ENCODE data around the gene GLTPD2. TPM values are rescaled to one million over a fixed set of nuclear protein-coding genes. Genes with fewer than 3 reads are reported as not detected.

GLTPD2 gene
- total RNA-seq, 2 donors from 2014 or later = not detected

DNA sequence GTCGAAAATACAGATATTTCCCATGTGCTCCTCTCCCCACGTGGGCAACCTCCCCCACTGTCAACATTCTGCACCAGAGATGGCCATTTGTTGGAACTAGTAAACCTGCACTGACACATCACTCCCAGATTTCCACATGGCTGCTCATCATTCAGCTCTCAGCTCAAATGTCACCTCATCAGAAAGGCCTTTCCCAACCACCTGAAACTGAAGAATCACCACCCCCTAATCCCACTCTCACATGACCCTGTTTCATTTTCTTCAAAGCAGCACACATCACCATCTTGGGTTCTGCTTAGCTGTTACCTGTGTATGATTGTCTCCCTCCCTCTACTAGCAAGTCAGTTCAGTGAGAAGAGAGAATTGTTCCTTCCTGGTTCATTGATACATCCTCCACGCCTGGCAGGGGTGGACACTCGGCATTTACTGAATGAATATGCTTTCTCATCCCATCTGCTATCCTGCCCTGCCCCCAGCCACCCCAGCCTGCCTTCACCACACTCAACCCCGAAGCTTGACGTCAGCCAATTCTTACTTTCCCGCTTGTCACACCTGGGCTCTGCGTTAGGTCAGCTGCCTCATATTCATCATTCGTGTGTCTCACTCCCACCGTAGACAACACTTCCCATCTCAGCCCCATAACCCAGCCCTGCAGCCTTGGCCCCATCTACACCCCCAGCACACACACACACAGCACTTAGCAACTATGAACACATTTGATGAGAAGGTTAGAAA lies 11.9 kb downstream of the GLTPD2 start:
- H3K9me3 ChIP-seq = no peaks in the 10 kb centered on the region
- DNase-seq (no peak), ATAC-seq (no peak)
- H3K4me1 ChIP-seq = peaks cover 10% of the 10 kb centered on the region
- intact Hi-C loops (cut with DNase I) = no loop called here
- TF ChIP-seq POLR2A (IDR thresholded peaks at IDR 0.05) = no peak
- TF ChIP-seq, protein P1, sequence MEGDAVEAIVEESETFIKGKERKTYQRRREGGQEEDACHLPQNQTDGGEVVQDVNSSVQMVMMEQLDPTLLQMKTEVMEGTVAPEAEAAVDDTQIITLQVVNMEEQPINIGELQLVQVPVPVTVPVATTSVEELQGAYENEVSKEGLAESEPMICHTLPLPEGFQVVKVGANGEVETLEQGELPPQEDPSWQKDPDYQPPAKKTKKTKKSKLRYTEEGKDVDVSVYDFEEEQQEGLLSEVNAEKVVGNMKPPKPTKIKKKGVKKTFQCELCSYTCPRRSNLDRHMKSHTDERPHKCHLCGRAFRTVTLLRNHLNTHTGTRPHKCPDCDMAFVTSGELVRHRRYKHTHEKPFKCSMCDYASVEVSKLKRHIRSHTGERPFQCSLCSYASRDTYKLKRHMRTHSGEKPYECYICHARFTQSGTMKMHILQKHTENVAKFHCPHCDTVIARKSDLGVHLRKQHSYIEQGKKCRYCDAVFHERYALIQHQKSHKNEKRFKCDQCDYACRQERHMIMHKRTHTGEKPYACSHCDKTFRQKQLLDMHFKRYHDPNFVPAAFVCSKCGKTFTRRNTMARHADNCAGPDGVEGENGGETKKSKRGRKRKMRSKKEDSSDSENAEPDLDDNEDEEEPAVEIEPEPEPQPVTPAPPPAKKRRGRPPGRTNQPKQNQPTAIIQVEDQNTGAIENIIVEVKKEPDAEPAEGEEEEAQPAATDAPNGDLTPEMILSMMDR (IDR thresholded peaks at IDR 0.05) = no peak
- H3K27me3 ChIP-seq = no peaks in the 10 kb centered on the region
- H3K27ac ChIP-seq = no peak overlapping the region
- 62 to 73% methylated on average over 10 of the region's 10 CpGs for WGBS, 2 donors
- peaks cover 0 to 2% of the 10 kb centered on the region in 2 donors for H3K36me3 ChIP-seq (replicated peaks in 1 of 2; ENCODE audit: insufficient read depth in 1 of 2, low read depth in 2 of 2)
- no peak overlapping the region for H3K4me3 ChIP-seq

DNA sequence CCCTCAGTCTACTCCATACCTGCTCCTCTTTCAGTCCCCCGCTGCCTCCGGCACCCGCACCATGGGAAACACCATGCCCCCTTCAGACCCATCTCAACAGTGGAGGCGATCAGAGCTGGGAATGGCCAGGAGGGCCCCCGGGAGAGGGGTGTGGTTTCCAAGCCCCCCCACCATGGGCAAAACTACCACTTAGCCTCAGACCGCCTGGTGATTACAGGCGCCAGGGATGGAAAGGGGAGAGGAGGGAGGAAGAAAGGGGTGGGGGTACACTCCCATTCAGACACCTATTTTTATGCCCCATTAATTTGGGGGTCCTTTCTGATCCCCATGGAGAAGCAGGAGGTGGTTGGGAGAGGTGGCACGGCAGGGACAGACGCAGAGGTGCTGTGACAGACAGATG lies 13.5 kb downstream of the GLTPD2 start, which contains the start of gene C17orf114:
Gene C17orf114, minus strand, starts transcription at position 101 of the 400 bp plus-strand sequence.
- intact Hi-C loops (cut with DNase I) = no loop called here
- DNase-seq (no peak), ATAC-seq (no peak)
- peaks cover 0 to 2% of the 10 kb centered on the region in 2 donors for H3K36me3 ChIP-seq (replicated peaks in 1 of 2; ENCODE audit: insufficient read depth in 1 of 2, low read depth in 2 of 2)
- TF ChIP-seq, protein P1 (IDR thresholded peaks at IDR 0.05) = no peak
- no peak for TF ChIP-seq POLR2A (IDR thresholded peaks at IDR 0.05)
- 76 to 81% methylated on average over 8 to 9 of the region's 9 CpGs for WGBS, 2 donors
- no peaks in the 10 kb centered on the region for H3K9me3 ChIP-seq
- no peak within 1 kb of the TSS for H3K4me3 ChIP-seq
- H3K27ac ChIP-seq = no peak within 1 kb of the TSS
- no peaks in the 10 kb centered on the region for H3K27me3 ChIP-seq
- H3K4me1 ChIP-seq = peaks cover 9% of the 10 kb centered on the region

DNA sequence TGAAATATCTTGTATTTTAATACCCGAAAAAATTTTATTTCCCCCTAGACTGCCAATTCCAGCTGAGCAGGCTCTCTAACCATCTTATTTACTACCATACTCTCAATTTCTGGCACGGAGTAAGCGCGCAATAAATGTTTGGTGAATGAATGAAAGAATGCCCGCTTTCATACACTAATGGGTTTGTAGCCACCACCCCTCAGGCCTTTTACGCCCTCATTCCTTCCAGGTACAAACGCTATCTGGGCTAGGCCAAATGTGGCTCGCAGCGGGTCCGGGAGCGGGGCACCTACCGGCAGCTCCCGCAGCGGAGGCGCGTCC lies 17.7 kb downstream of the GLTPD2 start:
- peaks cover 0 to 2% of the 10 kb centered on the region in 2 donors for H3K36me3 ChIP-seq (replicated peaks in 1 of 2; ENCODE audit: insufficient read depth in 1 of 2, low read depth in 2 of 2)
- H3K9me3 ChIP-seq = no peaks in the 10 kb centered on the region
- peak in 3 of 4 donors; percentile 6 to 25 (median 17) for DNase-seq
- peaks cover 20% of the 10 kb centered on the region for H3K4me1 ChIP-seq
- WGBS, 2 donors = 2 to 3% methylated on average over 6 to 16 of the region's 16 CpGs
- no peaks in the 10 kb centered on the region for H3K27me3 ChIP-seq
- intact Hi-C loops (cut with DNase I) = no loop called here
- peak overlapping the region in 1 of 2 donors; percentile 78 for H3K4me3 ChIP-seq
- H3K27ac ChIP-seq = peak overlapping the region in 3 of 4 donors; percentile 1 to 84 (median 78)
- ATAC-seq = peak; percentile 10
- TF ChIP-seq, protein P1 (IDR thresholded peaks at IDR 0.05) = no peak
- TF ChIP-seq POLR2A (IDR thresholded peaks at IDR 0.05) = no peak

DNA sequence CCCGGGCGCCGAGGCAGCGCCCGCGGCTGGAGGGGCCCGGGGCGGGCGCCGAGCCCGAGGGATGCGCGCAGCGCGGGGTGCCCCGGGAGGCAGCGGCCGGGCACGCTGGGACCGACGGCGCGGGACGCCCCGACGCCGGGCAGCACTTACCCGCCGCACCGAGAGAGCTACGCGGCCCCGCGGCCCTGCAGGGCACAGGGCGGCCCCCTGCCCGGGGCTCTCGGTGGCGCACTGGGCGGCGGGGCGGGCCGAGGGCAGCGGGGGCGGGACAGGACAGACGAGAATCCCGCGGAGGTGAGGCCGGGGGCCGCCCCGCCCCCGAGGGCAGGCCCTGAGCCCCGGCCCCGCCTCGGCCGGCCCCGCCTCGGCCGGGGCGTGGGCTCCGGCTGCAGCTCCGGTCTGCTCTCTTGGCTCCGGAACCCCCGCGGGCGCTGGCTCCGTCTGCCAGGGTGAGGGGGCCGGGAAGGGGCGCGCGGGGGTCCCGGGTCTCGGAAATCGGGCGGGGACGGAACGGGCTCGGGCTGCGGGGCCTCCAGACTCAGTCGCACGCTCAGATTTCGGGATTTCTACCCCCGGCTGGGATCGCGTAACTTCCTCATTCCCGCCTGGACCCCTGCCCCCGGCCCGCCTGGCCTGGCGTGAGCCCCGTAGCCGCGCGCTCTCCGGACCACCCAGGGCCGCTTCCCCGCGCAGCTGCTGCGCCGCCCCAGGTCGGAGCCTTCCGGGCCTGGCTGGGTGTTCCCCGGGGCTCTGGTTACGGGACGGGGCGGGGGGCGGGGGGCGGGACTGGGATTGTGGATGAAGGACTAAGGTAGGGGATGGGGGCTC lies 18.2 kb downstream of the GLTPD2 start, which contains the start of gene PLD2:
Gene PLD2, plus strand, starts transcription at position 376 of the 828 bp plus-strand sequence. CDS start 621 bp downstream, outside the sequence.
- Histone ChIP-seq H3K27me3 (no peaks in the 10 kb centered on the region), H3K4me3 (peak within 1 kb of the TSS; percentile 78 to 93), H3K27ac (peak within 1 kb of the TSS; percentile 1 to 84 (median 70)), H3K36me3 (replicated peaks in 1 of 2; ENCODE audit: insufficient read depth in 1 of 2, low read depth in 2 of 2) (peaks cover 0 to 2% of the 10 kb centered on the region in 2 donors), H3K4me1 (peaks cover 20% of the 10 kb centered on the region), H3K9me3 (no peaks in the 10 kb centered on the region)
- 0% methylated on average over 68 of the region's 106 CpGs; no CpG with 5 or more reads in 1 of the 2 donors for WGBS, 2 donors
- intact Hi-C loops (cut with DNase I) = no loop called here
- TF ChIP-seq, protein P1 (IDR thresholded peaks at IDR 0.05) = peak in 1 of 7 experiments; percentile 14
- TF ChIP-seq POLR2A (IDR thresholded peaks at IDR 0.05) = peak; percentile 34 to 62 (median 57)
- DNase-seq (peak; percentile 85 to 94 (median 90)), ATAC-seq (peak; percentile 98)

All from body of pancreas (tissue), 4 donors.